Stimulated activated CD4-positive, alpha-beta T cell treated with anti-CD3 and anti-CD28 coated beads, Interleukin-12 subunit alpha, Interleukin-12 subunit beta, amount 100 ng/mL, for 4 hours (primary cell): Measurements from ENCODE around the gene CA11.
A peak's percentile ranks its signal among the peaks of the same experiment; 100 is the strongest.

ENCODE experiments used
- DNase-seq: peaks from one replicate; pipeline ENCODE4 v3.0.0-alpha.2; 2020

The CA11 gene

DNA sequence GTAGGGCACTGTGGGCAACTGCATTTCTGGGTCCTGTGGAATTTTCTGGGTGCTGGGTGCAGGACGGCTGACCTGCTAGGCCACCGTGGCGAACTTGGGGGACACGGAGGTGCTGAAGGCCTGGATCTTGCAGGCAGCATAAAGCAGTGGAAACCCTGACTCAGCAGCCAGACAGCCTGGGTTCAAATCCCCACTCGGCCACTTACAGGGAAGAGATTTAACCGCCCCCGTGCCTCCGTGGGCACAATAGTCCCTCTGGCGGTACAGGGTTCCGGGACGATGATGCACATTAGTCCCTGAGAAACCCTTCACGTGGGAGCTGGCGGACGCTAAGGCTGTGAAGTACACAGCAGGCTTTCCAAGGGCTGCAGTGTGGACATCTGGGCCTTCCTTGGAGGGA, 34.1 kb downstream of the CA11 start:
- no peak for DNase-seq

- DNase-seq: no peak
Measured at GRCh38 chr19:48609571-48610108, 36.3 kb downstream of the CA11 start.

DNA sequence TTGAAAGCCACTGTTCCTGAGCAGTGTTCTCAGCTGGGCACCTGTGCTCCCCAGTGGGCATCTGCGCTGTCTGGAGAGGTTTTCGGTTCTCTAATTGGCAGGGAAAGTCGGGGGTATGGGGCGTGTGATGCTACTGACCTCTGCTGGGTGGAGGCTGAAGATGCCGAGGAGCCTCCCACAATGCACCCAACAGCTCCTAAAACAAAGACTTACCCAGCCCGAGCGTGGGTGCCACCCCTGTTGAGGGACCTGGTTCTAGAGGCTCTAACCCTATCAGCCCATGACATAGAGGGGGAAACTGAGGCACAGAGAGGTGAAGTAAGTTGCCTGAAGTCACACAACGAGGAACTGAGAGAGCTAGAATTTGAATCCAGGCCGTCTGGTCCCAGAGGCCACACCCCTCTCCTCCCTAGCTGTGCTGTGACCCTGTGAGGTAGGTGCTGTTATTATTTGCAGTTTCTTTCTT, 37.2 kb downstream of the CA11 start:
- no peak for DNase-seq

DNA sequence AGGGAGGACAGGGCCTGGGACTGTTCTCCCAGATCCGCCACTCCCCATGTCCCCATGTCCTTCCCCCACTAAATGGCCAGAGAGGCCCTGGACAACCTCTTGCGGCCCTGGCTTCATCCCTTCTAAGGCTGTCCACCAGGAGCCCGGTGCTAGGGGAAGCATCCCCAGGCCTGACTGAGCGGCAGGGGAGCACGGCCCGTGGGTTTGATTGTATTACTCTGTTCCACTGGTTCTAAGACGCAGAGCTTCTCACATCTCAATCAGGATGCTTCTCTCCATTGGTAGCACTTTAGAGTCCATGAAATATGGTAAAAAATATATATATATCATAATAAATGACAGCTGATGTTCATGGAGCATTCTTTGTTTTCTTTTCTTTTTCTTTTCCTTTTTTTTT, 38.6 kb downstream of the CA11 start:
- no peak for DNase-seq

DNA sequence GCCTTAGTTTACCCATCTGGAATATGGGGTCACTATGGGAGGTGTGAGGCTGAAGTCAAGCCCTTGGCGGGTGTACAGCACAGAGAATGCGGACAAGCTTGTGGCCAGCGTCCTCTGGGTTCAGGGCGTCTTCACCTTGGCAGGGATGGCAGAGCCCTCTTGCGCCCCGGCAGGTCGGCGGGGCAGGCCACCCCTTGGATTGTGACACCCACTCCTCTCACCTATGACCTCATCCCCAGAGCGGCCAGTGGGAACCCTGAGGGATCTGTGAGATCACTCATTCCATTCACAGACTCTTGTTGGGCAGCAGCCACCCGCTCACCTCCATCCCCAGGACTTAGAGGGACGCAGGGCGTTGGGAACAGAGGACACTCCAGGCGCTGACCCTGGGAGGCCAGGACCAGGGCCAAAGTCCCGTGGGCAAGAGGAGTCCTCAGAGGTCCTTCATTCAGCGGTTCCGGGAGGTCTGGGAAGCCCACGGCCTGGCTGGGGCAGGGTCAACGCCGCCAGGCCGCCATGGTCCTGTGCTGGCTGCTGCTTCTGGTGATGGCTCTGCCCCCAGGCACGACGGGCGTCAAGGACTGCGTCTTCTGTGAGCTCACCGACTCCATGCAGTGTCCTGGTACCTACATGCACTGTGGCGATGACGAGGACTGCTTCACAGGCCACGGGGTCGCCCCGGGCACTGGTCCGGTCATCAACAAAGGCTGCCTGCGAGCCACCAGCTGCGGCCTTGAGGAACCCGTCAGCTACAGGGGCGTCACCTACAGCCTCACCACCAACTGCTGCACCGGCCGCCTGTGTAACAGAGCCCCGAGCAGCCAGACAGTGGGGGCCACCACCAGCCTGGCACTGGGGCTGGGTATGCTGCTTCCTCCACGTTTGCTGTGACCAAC, 39.3 kb downstream of the CA11 start, which contains the start of gene SPACA4:
TSS of gene SPACA4 (plus strand) at position 280 of the 896 bp plus-strand sequence. CDS start at position 517, 237 bp downstream.
- no peak for DNase-seq

DNA sequence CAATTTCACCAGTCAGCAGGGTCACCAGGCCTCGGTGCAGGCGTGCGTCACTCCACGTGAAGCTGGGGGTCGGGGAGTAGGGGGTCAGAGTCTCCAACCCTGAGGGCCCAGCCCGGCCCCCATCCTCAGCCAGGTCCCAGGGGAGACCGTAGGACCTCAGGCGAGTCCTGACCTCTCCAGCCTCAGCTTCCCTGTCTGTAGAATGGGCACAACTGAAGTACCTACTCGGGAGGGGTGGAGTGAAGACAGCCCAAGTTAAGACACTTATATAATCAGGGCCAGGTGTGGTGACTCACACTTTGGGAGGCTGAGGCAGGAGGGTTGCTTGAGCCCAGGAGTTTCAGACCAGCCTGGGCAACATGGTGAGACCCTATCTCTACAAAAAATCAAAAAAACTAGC, 42.1 kb downstream of the CA11 start:
- DNase-seq: no peak

DNA sequence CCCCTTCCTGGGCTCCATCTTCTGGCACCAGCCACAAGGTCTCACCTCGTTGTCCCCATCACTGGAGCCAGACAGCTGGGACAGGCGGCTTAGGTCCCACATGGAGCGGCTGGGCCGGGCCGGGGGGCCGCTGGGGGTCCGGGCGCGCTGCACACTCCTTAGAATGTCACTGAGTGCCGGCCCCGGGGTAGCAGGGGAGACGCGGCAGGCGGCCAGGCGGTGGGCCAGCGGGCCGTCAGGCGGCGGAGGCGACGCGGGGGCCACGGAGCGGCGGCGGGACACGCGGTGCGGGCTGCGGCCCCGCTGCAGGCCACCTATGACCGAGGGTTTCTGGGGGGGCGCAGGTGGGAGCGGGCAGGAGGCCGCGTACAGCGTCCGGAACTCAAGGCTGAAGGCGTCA, 42.5 kb downstream of the CA11 start:
- DNase-seq: no peak

DNA sequence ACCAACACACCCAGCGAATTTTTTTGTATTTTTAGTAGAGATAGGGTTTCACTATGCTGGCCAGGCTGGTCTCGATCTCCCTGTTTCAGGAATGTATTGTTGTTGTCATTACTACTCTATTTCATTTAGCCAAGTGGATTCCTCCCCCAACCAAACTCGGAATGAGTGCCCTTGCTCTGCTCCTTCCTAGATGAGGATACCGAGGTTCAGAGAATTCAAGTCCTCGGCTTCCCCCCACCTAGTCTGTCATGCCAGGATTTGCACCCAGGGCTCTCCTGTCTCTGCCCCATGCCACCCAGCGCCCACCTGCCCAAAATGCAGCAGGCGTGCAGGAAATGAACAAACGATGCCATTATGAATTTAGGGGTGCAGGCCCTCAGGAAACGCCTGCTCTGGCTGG, 43.0 kb downstream of the CA11 start:
- DNase-seq: no peak

GRCh38 chr19:48600679-48601417, 45.1 kb downstream of the CA11 start:
- no peak for DNase-seq

DNA sequence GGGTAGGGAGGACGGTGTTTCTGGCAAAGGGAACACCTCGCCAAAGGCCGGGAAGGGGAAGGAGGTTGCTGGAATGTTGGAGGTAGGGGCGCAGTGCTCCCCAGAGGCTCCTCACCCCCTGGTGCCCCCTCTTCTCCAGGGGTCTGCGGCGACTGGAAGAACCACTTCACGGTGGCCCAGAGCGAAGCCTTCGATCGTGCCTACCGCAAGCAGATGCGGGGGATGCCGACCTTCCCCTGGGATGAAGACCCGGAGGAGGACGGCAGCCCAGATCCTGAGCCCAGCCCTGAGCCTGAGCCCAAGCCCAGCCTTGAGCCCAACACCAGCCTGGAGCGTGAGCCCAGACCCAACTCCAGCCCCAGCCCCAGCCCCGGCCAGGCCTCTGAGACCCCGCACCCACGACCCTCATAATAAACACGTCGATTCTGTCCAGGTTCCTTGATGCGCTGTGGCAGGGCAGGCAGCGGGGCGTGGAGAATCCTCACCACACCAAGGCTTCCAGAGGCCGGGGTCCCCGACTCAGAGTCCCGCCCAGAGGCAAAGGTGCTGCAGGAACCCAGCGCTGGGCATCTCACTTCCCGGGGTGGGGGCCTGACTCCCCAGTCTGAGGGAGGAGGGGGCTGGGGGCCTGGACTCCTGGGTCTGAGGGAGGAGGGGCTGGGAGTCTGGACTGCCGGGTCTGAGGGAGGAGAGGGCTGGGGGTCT, 46.8 kb downstream of the CA11 start:
- no peak for DNase-seq

DNA sequence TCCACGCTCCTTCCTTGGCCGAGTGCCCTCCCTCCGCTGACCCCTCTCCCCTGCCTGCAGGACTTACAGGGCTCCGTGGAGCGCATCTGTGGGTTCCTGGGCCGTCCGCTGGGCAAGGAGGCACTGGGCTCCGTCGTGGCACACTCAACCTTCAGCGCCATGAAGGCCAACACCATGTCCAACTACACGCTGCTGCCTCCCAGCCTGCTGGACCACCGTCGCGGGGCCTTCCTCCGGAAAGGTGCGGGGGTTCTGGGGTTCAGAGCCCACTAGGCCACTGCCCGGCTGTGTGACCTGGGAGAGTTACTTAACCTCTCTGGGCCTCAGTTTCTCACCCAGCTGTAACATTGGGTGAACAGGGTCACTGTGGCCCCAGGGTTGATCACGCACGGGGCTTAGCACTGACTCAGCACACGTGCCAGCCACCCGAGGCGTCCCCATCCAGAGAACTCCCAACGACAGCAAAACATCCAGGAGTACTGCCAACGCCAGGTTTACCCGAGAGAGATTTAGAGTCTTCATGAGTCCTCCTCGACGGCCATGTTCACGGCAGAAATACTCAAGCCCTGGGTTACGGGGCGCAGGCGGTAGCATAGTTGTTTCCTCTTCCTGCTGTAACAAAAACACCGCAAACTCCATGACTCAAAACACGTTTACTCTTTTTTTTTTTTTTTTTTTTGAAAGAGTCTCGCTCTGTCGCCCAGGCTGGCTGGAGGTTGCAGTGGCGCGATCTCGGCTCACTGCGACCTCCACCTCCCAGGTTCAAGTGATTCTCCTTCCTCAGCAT, 49.1 kb downstream of the CA11 start:
- no peak for DNase-seq

- no peak for DNase-seq
Measured at GRCh38 chr19:48596237-48596636, 49.8 kb downstream of the CA11 start.

GRCh38 chr19:48595833-48596232, 50.2 kb downstream of the CA11 start:
- no peak for DNase-seq

- no peak for DNase-seq
Measured at GRCh38 chr19:48595171-48595570, 50.8 kb downstream of the CA11 start.

- no peak for DNase-seq
Measured at GRCh38 chr19:48591021-48591420, 55.0 kb downstream of the CA11 start.

- DNase-seq: peak; percentile 83
Measured at GRCh38 chr19:48588670-48589401, 57.2 kb downstream of the CA11 start.
